ENCODE data around the gene SDK1.
"Not testable (repeated sequence)": the region's sequence is repeated elsewhere in the genome, so short reads cannot be mapped to it uniquely, and the experiment has no call there.

The SDK1 gene

GRCh38 chr7:3941706-3942105 lies 640.7 kb downstream of the SDK1 start:
- DNase-seq, result not testable (repeated sequence)

DNA sequence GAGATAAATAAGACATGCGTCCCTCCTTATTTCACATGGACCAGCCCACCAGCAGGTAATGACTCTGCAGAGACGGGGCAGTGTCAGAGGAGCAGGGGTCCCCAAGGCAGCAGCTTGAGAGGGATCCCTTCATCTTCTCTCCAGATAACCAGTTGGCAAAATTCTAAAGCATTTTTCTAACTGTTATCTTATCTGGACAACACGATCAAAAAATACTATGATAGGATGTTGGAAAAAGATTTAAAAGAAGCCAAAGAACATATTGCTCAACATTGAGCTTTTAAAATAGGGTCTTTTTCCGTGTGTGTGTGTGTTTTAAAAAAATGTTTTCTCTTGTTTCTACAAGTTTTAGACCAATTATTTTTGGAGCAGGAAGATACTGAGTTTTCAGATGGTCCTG lies 641.2 kb downstream of the SDK1 start:
- DNase-seq, result no peak

GRCh38 chr7:3942816-3943745 lies 642.0 kb downstream of the SDK1 start:
- no peak for DNase-seq

GRCh38 chr7:3943779-3944520 lies 642.9 kb downstream of the SDK1 start:
- no peak for DNase-seq

DNA sequence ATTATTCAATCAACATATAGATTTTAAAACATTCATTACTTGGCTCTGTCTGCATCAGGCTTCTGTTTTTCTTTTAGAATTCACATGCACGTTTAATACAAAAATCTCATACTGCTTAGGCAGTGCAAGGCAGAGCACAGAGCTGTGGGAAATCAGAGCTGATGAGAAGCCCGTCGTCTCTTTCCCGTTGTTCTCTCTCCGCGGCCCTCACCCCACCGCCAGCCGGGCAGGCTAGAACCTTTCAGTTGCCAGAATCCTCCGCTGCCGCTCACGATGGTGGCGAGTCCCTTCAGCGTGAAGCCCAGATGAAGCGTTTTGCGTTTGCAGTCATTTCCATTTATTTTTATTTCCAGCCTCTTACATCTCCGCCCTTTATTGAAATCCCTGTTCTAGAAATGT lies 648.2 kb downstream of the SDK1 start:
- DNase-seq, result no peak

- no peak for DNase-seq
These were observed 649.2 kb downstream of the SDK1 start for GRCh38 chr7:3950249-3950648.

GRCh38 chr7:3951316-3952055 lies 650.4 kb downstream of the SDK1 start:
- no peak for DNase-seq

- DNase-seq, result no peak
These were observed 652.1 kb downstream of the SDK1 start for GRCh38 chr7:3953133-3953532.

- no peak for DNase-seq
These were observed 652.9 kb downstream of the SDK1 start for GRCh38 chr7:3953946-3954345.

DNA sequence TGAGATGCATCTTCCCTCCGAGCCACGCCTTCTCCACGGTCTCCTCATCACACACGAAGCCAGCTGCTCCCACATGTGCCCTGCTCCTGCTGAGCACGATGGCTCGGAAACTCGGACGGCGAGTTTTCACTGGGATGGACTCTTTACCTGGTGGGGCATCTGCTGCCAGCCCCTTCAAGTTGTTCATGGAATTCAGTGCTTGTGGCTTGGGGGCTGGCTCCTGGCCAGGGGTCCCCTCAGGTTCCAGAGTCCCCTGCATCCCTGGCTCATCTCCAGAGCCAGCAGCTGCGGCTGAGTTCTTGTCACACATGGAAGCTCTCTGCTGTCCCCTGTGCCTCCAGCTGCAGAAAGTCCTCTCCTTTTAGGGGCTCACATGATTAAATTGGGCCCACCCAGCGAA lies 654.0 kb downstream of the SDK1 start:
- no peak for DNase-seq

- DNase-seq, result no peak
These were observed 655.0 kb downstream of the SDK1 start for GRCh38 chr7:3955751-3956696.

- DNase-seq, result no peak
These were observed 655.9 kb downstream of the SDK1 start for GRCh38 chr7:3956949-3957348.

DNA sequence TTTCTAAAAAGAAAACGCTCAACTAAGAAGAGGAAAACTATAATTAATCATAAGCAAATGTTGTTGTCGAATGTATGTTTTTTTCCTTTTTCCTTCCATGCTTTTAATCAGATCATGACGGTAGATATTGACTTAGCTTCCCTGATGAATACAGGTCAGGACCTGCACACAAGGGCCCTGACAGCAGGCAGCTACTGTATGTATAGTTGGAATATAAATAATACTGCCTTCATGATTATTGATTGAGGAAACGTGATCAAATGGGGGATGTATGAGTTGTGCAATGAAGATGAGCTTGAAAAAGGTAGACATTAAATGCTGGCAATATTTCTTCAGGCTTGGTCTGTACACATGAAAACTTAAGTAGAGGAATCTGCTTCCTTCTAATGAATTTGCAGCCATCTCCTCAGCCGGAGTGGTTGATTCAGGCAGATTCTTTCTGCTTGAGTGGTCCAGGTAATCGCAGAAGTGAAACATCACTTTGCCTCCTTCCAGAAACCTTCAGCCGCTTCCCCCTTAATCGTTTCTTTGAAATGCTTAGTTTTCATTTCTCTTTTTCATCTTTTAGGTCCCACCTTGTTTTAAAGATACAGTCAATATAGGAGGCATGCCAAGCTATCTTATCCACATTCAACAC lies 656.5 kb downstream of the SDK1 start:
- DNase-seq, result no peak

DNA sequence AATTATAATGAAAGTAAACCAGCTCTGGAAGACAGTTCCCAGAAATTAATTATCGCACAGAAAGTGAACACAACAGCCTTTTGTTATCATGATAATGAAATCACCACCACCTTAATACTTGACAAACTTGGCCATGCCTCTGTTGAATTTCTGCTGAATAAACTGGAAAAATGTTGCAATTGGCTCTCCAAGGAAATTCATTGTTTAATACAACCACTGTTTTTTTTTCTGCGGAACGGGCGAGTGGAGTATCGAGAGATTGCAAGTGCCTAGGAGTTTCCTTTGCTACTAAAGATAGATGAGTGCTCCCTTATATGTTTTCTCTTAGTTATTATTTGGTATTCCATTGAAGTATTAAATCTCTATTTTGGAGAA lies 657.0 kb downstream of the SDK1 start:
- no peak for DNase-seq

- DNase-seq, result no peak
These were observed 658.3 kb downstream of the SDK1 start for GRCh38 chr7:3959364-3959763.

DNA sequence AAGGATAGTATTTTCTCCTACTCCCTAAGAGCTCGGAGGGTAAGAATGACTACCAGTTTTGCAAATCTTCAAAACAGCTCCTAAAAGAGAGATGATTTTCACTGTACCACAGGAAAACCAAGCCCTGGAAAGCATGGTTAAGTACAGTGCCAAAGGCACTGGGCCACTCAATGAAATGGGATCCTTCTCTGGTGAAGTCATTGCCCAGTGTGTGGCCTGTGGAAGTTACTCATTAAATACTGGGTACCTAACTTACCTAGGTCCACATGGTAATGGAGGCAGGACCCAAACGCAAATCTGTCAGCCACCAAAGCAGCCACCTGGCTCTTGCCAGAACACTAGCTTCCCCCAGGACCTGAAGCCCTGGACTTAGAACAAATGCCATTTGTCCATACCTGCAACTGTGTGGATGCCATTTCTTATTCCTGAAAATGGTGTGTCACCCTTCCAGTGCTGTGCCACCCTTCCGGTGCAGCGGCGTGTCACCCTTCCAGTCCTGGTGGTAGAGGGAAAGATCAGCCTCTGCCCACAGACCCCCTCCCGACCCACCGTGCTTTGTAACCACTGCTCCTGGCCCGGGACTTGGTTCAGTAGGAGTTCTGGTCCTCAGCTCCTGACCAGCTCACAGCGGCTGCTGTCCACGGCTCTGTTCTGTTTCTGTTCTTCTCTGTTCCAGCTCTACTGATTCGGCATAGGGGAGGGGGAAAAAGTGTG lies 659.2 kb downstream of the SDK1 start:
- no peak for DNase-seq

- no peak for DNase-seq
These were observed 659.9 kb downstream of the SDK1 start for GRCh38 chr7:3960942-3961341.

DNA sequence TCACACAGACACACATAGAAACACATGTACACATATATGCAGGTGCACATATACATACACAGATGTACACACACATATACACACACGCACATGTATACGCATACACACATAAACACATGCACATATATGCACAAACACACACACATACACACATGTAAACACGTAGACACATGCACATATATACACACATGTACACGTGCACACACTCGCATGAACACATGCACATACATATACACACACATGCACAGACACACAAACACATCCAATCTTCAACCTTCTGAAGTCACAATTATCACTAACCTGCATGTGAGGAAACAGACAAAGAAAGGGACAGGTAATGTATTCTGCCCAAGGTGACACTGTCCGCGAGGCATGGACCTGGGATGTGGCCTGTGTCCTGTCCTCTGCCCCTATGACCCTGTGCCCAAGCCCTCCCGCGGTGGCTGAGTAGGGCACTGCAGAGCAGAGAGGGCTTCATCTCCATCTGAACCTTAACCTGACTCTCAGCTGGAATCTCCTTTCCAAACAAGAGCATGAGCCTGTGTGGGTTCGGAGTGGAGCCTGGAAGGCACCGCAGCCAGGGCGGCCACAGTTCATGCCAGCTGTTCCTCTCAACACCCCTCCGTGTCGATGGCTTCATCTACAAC lies 660.9 kb downstream of the SDK1 start:
- DNase-seq, result no peak

DNA sequence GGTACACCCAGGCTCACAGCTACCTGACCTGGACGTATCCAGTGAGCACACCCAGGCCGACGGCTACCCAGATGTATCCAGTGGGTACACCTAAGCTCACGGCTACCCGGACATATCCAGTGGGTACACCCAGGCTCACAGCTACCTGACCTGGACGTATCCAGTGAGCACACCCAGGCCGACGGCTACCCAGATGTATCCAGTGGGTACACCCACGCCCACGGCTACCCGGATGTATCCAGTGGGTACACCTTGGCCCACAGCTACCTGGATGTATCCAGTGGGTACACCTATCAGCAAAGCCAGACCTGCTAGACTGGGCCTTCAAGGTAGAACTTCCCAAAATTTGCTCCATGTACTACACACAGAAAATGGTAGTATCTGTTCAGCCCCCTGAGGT lies 662.7 kb downstream of the SDK1 start:
- DNase-seq, result not testable (repeated sequence)

GRCh38 chr7:3964980-3965606 lies 664.0 kb downstream of the SDK1 start:
- no peak for DNase-seq

Data from 8988T (cell line).